Body of pancreas (tissue), 4 donors: ENCODE results near the gene GALNT9.

Source experiments
- POLR2A ChIP-seq, 3 donors: fragments of 450-650 bp; IDR thresholded peaks; one replicate each; pipeline ENCODE4 v1.6.1; 2016; ENCODE audit warnings: antibody characterized with exemption in 3 of 3, mild to moderate bottlenecking in 2 of 3
- TF ChIP-seq, protein P1 (sequence below), 7 experiments: fragments of 450-650 bp in 4 of 7; fragments of 200-600 bp in 3 of 7; sonication (generic) in 3 of 7; IDR thresholded peaks; one replicate each; pipeline ENCODE4 v1.5.1; 2016 to 2019; ENCODE audit warnings: antibody characterized with exemption in 7 of 7

DNA sequence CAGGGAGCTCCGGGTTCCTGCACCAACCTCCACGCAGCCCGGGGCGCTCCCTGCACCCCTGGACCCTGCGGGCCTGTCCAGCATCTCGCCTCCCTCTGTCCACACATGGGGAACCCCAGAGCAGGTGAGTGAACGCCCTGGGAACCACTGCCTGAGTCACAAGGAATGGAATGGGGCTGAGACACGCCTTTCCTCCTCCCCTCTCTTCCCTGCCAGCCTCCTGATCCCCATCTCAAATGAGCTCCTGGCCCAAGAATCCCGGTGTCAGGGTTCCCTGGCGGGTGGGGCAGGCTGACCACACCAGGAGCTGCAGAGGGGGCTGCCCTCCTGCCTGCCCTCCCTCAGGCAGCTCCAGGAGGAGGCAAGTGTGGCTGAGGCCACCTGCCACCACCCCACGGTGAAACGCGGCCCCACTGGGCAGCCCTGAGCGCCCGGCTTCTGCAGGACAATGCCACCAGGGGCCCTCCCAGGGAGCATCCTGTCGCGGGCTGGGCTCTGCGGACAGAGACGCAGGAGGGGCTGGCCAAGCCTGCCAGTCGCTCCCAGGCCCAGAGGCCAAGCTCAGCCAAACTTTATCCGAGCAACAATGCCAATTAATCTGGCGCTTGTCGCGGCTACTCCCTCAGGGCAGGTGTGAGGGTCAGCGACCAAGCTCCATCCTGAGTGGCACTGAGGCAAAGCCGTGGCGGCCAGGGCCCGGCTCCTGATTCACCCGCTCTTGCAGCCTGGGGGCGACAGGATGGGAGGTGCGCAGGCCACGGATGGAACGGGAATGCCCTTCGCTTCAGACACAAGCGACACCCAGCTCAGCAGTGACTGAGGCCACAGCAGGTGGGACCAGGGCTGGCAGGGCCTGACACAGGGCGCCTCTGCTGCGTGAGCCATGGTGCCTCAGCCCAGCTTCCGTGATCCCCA, 44.3 kb downstream of the GALNT9 start:
- TF ChIP-seq, protein P1, sequence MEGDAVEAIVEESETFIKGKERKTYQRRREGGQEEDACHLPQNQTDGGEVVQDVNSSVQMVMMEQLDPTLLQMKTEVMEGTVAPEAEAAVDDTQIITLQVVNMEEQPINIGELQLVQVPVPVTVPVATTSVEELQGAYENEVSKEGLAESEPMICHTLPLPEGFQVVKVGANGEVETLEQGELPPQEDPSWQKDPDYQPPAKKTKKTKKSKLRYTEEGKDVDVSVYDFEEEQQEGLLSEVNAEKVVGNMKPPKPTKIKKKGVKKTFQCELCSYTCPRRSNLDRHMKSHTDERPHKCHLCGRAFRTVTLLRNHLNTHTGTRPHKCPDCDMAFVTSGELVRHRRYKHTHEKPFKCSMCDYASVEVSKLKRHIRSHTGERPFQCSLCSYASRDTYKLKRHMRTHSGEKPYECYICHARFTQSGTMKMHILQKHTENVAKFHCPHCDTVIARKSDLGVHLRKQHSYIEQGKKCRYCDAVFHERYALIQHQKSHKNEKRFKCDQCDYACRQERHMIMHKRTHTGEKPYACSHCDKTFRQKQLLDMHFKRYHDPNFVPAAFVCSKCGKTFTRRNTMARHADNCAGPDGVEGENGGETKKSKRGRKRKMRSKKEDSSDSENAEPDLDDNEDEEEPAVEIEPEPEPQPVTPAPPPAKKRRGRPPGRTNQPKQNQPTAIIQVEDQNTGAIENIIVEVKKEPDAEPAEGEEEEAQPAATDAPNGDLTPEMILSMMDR (IDR thresholded peaks at IDR 0.05): no peak
- TF ChIP-seq POLR2A (IDR thresholded peaks at IDR 0.05): no peak
